PC-3 (cell line): ENCODE measurements around the gene DCDC2. TPM values are rescaled to one million over a fixed set of nuclear protein-coding genes. Genes with fewer than 3 reads are reported as not detected.

Experiments
- ATAC-seq: fragments of 200-7000 bp; cut with Tn5 transposase; 2 replicates; pipeline ENCODE4 v1.9.1; 2020; ENCODE audit warnings: mild to moderate bottlenecking, moderate library complexity
- BruUV-seq: library from RNA; stranded (reverse); fragments of 400-500 nt; replicated peaks from 2 replicates; lab custom pipeline; 2021; lab: Mats Ljungman, UMichigan
- CTCF ChIA-PET: fragments of 300-600 bp; sonication (Branson Sonifier 250); formaldehyde crosslinking; loops from one replicate; lab custom pipeline; 2022; ENCODE audit warnings: antibody characterized with exemption; lab: Charles Lee
- POLR2A ChIA-PET: fragments of 300-600 bp; sonication (Branson Sonifier 250); formaldehyde crosslinking; loops from one replicate; lab custom pipeline; 2022; ENCODE audit warnings: antibody characterized with exemption; ENCODE audit not compliant: unreplicated experiment; lab: Charles Lee
- DNase-seq: peaks from one replicate; pipeline ENCODE4 v3.0.0-alpha.2; 2015
- H2AFZ ChIP-seq: fragments of 300-600 bp; sonication (generic); 2 replicates; pipeline ENCODE4 v1.6.0; 2016; ENCODE audit warnings: antibody characterized with exemption, low read length
- H3F3A ChIP-seq: fragments of 300-600 bp; sonication (generic); one replicate; pipeline ENCODE4 v1.6.0; 2017; ENCODE audit warnings: antibody characterized with exemption, low read length, control low read depth, mild to moderate bottlenecking; ENCODE audit not compliant: unreplicated experiment
- H3K27ac ChIP-seq: fragments of 300-600 bp; sonication (generic); 2 replicates; pipeline ENCODE4 v1.5.1; 2016; ENCODE audit warnings: mild to moderate bottlenecking, low read length
- H3K27me3 ChIP-seq: fragments of 300-600 bp; sonication (generic); 2 replicates; pipeline ENCODE4 v1.6.1; 2016; ENCODE audit warnings: low read length, mixed read lengths
- H3K36me3 ChIP-seq: fragments of 300-600 bp; sonication (generic); 2 replicates; pipeline ENCODE4 v1.6.1; 2016; ENCODE audit warnings: low read depth, mixed run types, low read length, mixed read lengths
- H3K4me1 ChIP-seq: fragments of 300-600 bp; sonication (generic); 2 replicates; pipeline ENCODE4 v1.5.1; 2016; ENCODE audit warnings: low read length; ENCODE audit not compliant: insufficient read depth
- H3K4me2 ChIP-seq: fragments of 300-600 bp; sonication (generic); 2 replicates; pipeline ENCODE4 v1.6.0; 2016; ENCODE audit warnings: low read length
- H3K4me3 ChIP-seq: fragments of 300-600 bp; sonication (generic); 2 replicates; pipeline ENCODE4 v1.5.1; 2016; ENCODE audit warnings: mild to moderate bottlenecking, low read length, mixed read lengths
- H3K79me2 ChIP-seq: fragments of 300-600 bp; sonication (generic); 2 replicates; pipeline ENCODE4 v1.6.1; 2017; ENCODE audit warnings: low read length, mixed read lengths
- H3K9ac ChIP-seq: fragments of 300-600 bp; sonication (generic); 2 replicates; pipeline ENCODE4 v1.6.0; 2016; ENCODE audit warnings: mild to moderate bottlenecking, low read length
- H3K9me2 ChIP-seq: fragments of 300-600 bp; sonication (generic); replicated peaks from 2 replicates; pipeline ENCODE4 v1.6.1; 2016; ENCODE audit warnings: mixed run types, low read length, mixed read lengths
- H3K9me3 ChIP-seq: fragments of 300-600 bp; sonication (generic); 2 replicates; pipeline ENCODE4 v1.6.1; 2016; ENCODE audit warnings: low read length, mixed read lengths
- H4K20me1 ChIP-seq: fragments of 300-600 bp; sonication (generic); 2 replicates; pipeline ENCODE4 v1.6.1; 2016; ENCODE audit warnings: low read length, mixed read lengths
- CTCF ChIP-seq: fragments of 300-600 bp; sonication (generic); conservative IDR thresholded peaks from 2 replicates; pipeline ENCODE4 v1.5.1; 2017; ENCODE audit warnings: antibody characterized with exemption, low read depth, mild to moderate bottlenecking, low read length
- EZH2 ChIP-seq: fragments of 300-600 bp; sonication (generic); IDR thresholded peaks from one replicate; pipeline ENCODE4 v1.6.1; 2017; ENCODE audit warnings: antibody characterized with exemption, mild to moderate bottlenecking, low read length; ENCODE audit not compliant: unreplicated experiment
- EZH2phosphoT487 ChIP-seq: fragments of 300-600 bp; sonication (generic); IDR thresholded peaks from 2 replicates; pipeline ENCODE4 v1.6.1; 2018; ENCODE audit warnings: mild to moderate bottlenecking, antibody characterized with exemption, low read length, borderline replicate concordance
- intact Hi-C: fragments of 100-400 bp; cut with micrococcal nuclease; formaldehyde crosslinking; loops from 2 replicates; pipeline ENCODE4 v1.9.0; 2023
- total RNA-seq: library from RNA; depleted of rRNA; stranded (reverse); fragments of >200 nt; gene quantifications from 2 replicates; pipeline ENCODE4 v1.2.3, GENCODE V29; 2014

Gene DCDC2
- total RNA-seq, 1 experiment from 2014 or later = 0.11 TPM

- no TSS peak for BruUV-seq
- ChIA-PET CTCF (no interaction called here), POLR2A (no interaction called here)
- no peaks in the 10 kb centered on the region for H3K27me3 ChIP-seq
- no peaks in the 10 kb centered on the region for H3K9me3 ChIP-seq
- peaks cover 49% of the 10 kb centered on the region for H3K4me1 ChIP-seq
- H3K79me2 ChIP-seq = no peaks in the 10 kb centered on the region
- no peaks in the 10 kb centered on the region for H3K36me3 ChIP-seq
- intact Hi-C loops = no loop called here
- no peak for ATAC-seq
- no peak overlapping the region for H3K9ac ChIP-seq
- no peaks in the 10 kb centered on the region for H4K20me1 ChIP-seq
- H3K27ac ChIP-seq = no peak overlapping the region
- no peak overlapping the region for H3K4me2 ChIP-seq
- no peak overlapping the region for H3K4me3 ChIP-seq
- peaks cover 5% of the 10 kb centered on the region for H3F3A ChIP-seq
- no peak for TF ChIP-seq EZH2
- TF ChIP-seq CTCF = no peak
- TF ChIP-seq EZH2phosphoT487 = no peak
- no peaks in the 10 kb centered on the region for H3K9me2 ChIP-seq
- H2AFZ ChIP-seq = peak overlapping the region; percentile 29; the same call in 1 of the 2 replicates
- no peak for DNase-seq
These were observed 27.6 kb downstream of the DCDC2 start for GRCh38 chr6:24330137-24330732.

- H3K4me2 ChIP-seq = peak overlapping the region; percentile 52
These were observed 28.4 kb downstream of the DCDC2 start for GRCh38 chr6:24329451-24329850.

More at GRCh38 chr6:24329451-24329850, 28.4 kb downstream of the DCDC2 start:
- no peak for TF ChIP-seq EZH2phosphoT487
- TF ChIP-seq EZH2 = no peak
- no peak for TF ChIP-seq CTCF
- ATAC-seq = no peak; the same call in 1 of the 2 replicates
- no TSS peak for BruUV-seq
- ChIA-PET POLR2A (interaction anchor here (0.6 kb wide), 1 partner anchor 48 kb away, joined by 6 read pairs; no protein-coding TSS in a partner anchor), CTCF (interaction anchor here (0.8 kb wide), 1 partner anchor 46 kb away, joined by 5 read pairs; no protein-coding TSS in a partner anchor)
- no peaks in the 10 kb centered on the region for H4K20me1 ChIP-seq
- peak; percentile 14 for DNase-seq
- no peaks in the 10 kb centered on the region for H3K79me2 ChIP-seq
- H3K27me3 ChIP-seq = no peaks in the 10 kb centered on the region
- H2AFZ ChIP-seq = no peak overlapping the region
- H3K9ac ChIP-seq = no peak overlapping the region
- no peaks in the 10 kb centered on the region for H3K9me3 ChIP-seq
- intact Hi-C loops = no loop called here
- peaks cover 44% of the 10 kb centered on the region for H3K4me1 ChIP-seq
- H3K27ac ChIP-seq = peak overlapping the region; percentile 23
- H3F3A ChIP-seq = peaks cover 5% of the 10 kb centered on the region
- H3K36me3 ChIP-seq = no peaks in the 10 kb centered on the region
- no peaks in the 10 kb centered on the region for H3K9me2 ChIP-seq
- H3K4me3 ChIP-seq = peak overlapping the region; percentile 17; the same call in 1 of the 2 replicates
